HL-60 (cell line): Measurements from ENCODE around the gene OR8G5.

Experiments used
- POLR2AphosphoS5 ChIP-seq: IDR thresholded peaks from 2 replicates; pipeline ENCODE4 v1.6.1; 2012; ENCODE audit warnings: low read depth
- SPI1 ChIP-seq: IDR thresholded peaks from 2 replicates; pipeline ENCODE4 v1.6.1; 2012; ENCODE audit warnings: low read depth, mild to moderate bottlenecking, borderline replicate concordance
- TF ChIP-seq, protein P1 (sequence below): IDR thresholded peaks from one replicate; pipeline ENCODE4 v1.5.1; 2011; ENCODE audit warnings: low read length, control low read depth, inconsistent platforms; ENCODE audit not compliant: insufficient read depth
- TF ChIP-seq, protein P2 (sequence below): IDR thresholded peaks from 2 replicates; pipeline ENCODE4 v1.6.1; 2012; ENCODE audit warnings: low read depth; ENCODE audit not compliant: insufficient replicate concordance

DNA sequence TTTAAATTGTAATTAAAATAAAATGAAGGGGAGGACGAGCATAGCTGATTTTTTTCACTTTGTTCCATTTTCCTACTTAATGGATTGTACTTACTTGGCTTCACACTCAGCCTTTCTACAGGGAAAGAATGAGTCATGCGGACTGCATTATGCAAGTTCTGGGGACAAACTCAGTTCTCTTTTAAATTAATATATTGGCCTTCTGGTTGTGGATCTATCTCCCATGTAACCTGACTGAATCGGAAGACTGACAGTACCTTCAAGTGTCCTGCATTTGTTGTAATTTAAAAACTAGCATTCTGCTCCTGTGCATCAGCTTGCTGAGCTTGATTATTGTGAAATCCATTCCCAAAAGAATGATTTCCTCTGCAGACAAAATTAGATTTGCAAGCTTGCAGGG lies 45.4 kb downstream of the OR8G5 start:
- TF ChIP-seq, protein P1, sequence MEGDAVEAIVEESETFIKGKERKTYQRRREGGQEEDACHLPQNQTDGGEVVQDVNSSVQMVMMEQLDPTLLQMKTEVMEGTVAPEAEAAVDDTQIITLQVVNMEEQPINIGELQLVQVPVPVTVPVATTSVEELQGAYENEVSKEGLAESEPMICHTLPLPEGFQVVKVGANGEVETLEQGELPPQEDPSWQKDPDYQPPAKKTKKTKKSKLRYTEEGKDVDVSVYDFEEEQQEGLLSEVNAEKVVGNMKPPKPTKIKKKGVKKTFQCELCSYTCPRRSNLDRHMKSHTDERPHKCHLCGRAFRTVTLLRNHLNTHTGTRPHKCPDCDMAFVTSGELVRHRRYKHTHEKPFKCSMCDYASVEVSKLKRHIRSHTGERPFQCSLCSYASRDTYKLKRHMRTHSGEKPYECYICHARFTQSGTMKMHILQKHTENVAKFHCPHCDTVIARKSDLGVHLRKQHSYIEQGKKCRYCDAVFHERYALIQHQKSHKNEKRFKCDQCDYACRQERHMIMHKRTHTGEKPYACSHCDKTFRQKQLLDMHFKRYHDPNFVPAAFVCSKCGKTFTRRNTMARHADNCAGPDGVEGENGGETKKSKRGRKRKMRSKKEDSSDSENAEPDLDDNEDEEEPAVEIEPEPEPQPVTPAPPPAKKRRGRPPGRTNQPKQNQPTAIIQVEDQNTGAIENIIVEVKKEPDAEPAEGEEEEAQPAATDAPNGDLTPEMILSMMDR = no peak
- TF ChIP-seq, protein P2, sequence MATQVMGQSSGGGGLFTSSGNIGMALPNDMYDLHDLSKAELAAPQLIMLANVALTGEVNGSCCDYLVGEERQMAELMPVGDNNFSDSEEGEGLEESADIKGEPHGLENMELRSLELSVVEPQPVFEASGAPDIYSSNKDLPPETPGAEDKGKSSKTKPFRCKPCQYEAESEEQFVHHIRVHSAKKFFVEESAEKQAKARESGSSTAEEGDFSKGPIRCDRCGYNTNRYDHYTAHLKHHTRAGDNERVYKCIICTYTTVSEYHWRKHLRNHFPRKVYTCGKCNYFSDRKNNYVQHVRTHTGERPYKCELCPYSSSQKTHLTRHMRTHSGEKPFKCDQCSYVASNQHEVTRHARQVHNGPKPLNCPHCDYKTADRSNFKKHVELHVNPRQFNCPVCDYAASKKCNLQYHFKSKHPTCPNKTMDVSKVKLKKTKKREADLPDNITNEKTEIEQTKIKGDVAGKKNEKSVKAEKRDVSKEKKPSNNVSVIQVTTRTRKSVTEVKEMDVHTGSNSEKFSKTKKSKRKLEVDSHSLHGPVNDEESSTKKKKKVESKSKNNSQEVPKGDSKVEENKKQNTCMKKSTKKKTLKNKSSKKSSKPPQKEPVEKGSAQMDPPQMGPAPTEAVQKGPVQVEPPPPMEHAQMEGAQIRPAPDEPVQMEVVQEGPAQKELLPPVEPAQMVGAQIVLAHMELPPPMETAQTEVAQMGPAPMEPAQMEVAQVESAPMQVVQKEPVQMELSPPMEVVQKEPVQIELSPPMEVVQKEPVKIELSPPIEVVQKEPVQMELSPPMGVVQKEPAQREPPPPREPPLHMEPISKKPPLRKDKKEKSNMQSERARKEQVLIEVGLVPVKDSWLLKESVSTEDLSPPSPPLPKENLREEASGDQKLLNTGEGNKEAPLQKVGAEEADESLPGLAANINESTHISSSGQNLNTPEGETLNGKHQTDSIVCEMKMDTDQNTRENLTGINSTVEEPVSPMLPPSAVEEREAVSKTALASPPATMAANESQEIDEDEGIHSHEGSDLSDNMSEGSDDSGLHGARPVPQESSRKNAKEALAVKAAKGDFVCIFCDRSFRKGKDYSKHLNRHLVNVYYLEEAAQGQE = no peak
- TF ChIP-seq POLR2AphosphoS5 (no peak), SPI1 (no peak)
